H9 (cell line): ENCODE data around the gene RSU1. TPM values are rescaled to one million over a fixed set of nuclear protein-coding genes. Genes with fewer than 3 reads are reported as not detected.

Experiments
- DNase-seq: peaks from one replicate; pipeline ENCODE4 v3.0.0-alpha.2; 2017
- H2AFZ ChIP-seq: one replicate; pipeline ENCODE4 v1.6.1; 2013; ENCODE audit warnings: mild to moderate bottlenecking, low read length, control low read depth, moderate library complexity
- H2AK5ac ChIP-seq: 2 replicates; pipeline ENCODE4 v1.6.1; 2013; ENCODE audit warnings: low read length, control low read depth, mixed read lengths; ENCODE audit not compliant: insufficient read length
- H2BK120ac ChIP-seq: one replicate; pipeline ENCODE4 v1.6.1; 2013; ENCODE audit warnings: low read depth, mild to moderate bottlenecking, low read length, control low read depth, inconsistent platforms; ENCODE audit not compliant: poor library complexity, severe bottlenecking
- H2BK12ac ChIP-seq: 2 replicates; pipeline ENCODE4 v1.6.1; 2013; ENCODE audit warnings: low read length, control low read depth, mixed read lengths, low read depth; ENCODE audit not compliant: insufficient read length
- H2BK15ac ChIP-seq: 2 replicates; pipeline ENCODE4 v1.6.1; 2013; ENCODE audit warnings: low read depth, low read length, control low read depth
- H2BK20ac ChIP-seq: one replicate; pipeline ENCODE4 v1.6.1; 2013; ENCODE audit warnings: low read depth, mild to moderate bottlenecking, low read length, control low read depth, inconsistent platforms; ENCODE audit not compliant: poor library complexity, severe bottlenecking
- H2BK5ac ChIP-seq: 2 replicates; pipeline ENCODE4 v1.6.1; 2013; ENCODE audit warnings: low read length, control low read depth, mixed read lengths; ENCODE audit not compliant: insufficient read length
- H3K14ac ChIP-seq: 2 replicates; pipeline ENCODE4 v1.6.1; 2013; ENCODE audit warnings: low read length, control low read depth; ENCODE audit not compliant: insufficient read depth
- H3K18ac ChIP-seq: 2 replicates; pipeline ENCODE4 v1.6.1; 2013; ENCODE audit warnings: low read depth, mild to moderate bottlenecking, mixed read lengths, low read length, control low read depth; ENCODE audit not compliant: insufficient read length
- H3K23ac ChIP-seq: 2 replicates; pipeline ENCODE4 v1.6.1; 2013; ENCODE audit warnings: low read length, control low read depth, mixed read lengths, low read depth; ENCODE audit not compliant: insufficient read length
- H3K23me2 ChIP-seq: 2 replicates; pipeline ENCODE4 v1.6.1; 2013; ENCODE audit warnings: low read depth, mild to moderate bottlenecking, mixed read lengths, low read length, control low read depth; ENCODE audit not compliant: insufficient read length, poor library complexity, severe bottlenecking
- H3K27ac ChIP-seq: 2 replicates; pipeline ENCODE4 v1.5.1; 2013; ENCODE audit warnings: low read length, control low read depth, mixed read lengths, low read depth; ENCODE audit not compliant: insufficient read length
- H3K27me3 ChIP-seq: 2 replicates; pipeline ENCODE4 v1.6.1; 2013; ENCODE audit warnings: low read length, control low read depth, inconsistent platforms; ENCODE audit not compliant: insufficient read depth
- H3K4ac ChIP-seq: 2 replicates; pipeline ENCODE4 v1.6.1; 2013; ENCODE audit warnings: low read depth, mild to moderate bottlenecking, control low read depth, inconsistent platforms, low read length, moderate library complexity
- H3K4me1 ChIP-seq: 2 replicates; pipeline ENCODE4 v1.6.1; 2013; ENCODE audit warnings: low read length, control low read depth, inconsistent platforms; ENCODE audit not compliant: insufficient read depth
- H3K4me2 ChIP-seq: 2 replicates; pipeline ENCODE4 v1.6.1; 2013; ENCODE audit warnings: low read length, control low read depth, mixed read lengths; ENCODE audit not compliant: insufficient read length, insufficient read depth
- H3K56ac ChIP-seq: 2 replicates; pipeline ENCODE4 v1.6.1; 2013; ENCODE audit warnings: low read depth, mild to moderate bottlenecking, mixed read lengths, low read length, control low read depth; ENCODE audit not compliant: insufficient read length
- H3K79me1 ChIP-seq: 2 replicates; pipeline ENCODE4 v1.6.1; 2013; ENCODE audit warnings: low read depth, mild to moderate bottlenecking, moderate library complexity, low read length, control low read depth, inconsistent platforms; ENCODE audit not compliant: insufficient read depth, poor library complexity, severe bottlenecking
- H3K79me2 ChIP-seq: 2 replicates; pipeline ENCODE4 v1.6.1; 2013; ENCODE audit warnings: low read length, control low read depth, inconsistent platforms; ENCODE audit not compliant: insufficient read depth
- H3K9ac ChIP-seq: 2 replicates; pipeline ENCODE4 v1.6.1; 2013; ENCODE audit warnings: low read length, control low read depth, mixed read lengths; ENCODE audit not compliant: insufficient read length; ENCODE audit errors: extremely low read depth
- H3K9me3 ChIP-seq: one replicate; pipeline ENCODE4 v1.6.1; 2013; ENCODE audit warnings: low read depth, low read length, inconsistent platforms; ENCODE audit not compliant: control insufficient read depth
- H3T11ph ChIP-seq: one replicate; pipeline ENCODE4 v1.6.1; 2013; ENCODE audit warnings: mild to moderate bottlenecking, low read length, control low read depth, inconsistent platforms
- H4K20me1 ChIP-seq: one replicate; pipeline ENCODE4 v1.6.1; 2013; ENCODE audit not compliant: control insufficient read depth, insufficient read length, insufficient read depth
- H4K5ac ChIP-seq: 2 replicates; pipeline ENCODE4 v1.6.1; 2013; ENCODE audit warnings: low read depth, mild to moderate bottlenecking, mixed read lengths, low read length, control low read depth; ENCODE audit not compliant: insufficient read length
- H4K8ac ChIP-seq: replicated peaks from 2 replicates; pipeline ENCODE4 v1.6.1; 2013; ENCODE audit warnings: low read length, control low read depth, mixed read lengths, low read depth; ENCODE audit not compliant: insufficient read length
- H4K91ac ChIP-seq: 2 replicates; pipeline ENCODE4 v1.6.1; 2013; ENCODE audit warnings: low read depth, mild to moderate bottlenecking, moderate library complexity, mixed read lengths, low read length, control low read depth; ENCODE audit not compliant: insufficient read length
- H3K27ac Mint-ChIP-seq, 3 experiments: 2 replicates in 2 of 3; 3 replicates in 1 of 3; pipeline ENCODE4 v1.8.0; 2020 to 2021; ENCODE audit warnings: mixed read lengths in 3 of 3, mild to moderate bottlenecking in 1 of 3, moderate library complexity in 1 of 3
- H3K27me3 Mint-ChIP-seq: 2 replicates; pipeline ENCODE4 v1.8.0; 2021; ENCODE audit warnings: low read depth, mild to moderate bottlenecking, moderate library complexity, mixed read lengths
- H3K36me3 Mint-ChIP-seq, 3 experiments: 2 replicates in 2 of 3; 3 replicates in 1 of 3; pipeline ENCODE4 v1.8.0; 2020 to 2021; ENCODE audit warnings: low read depth in 3 of 3, mixed read lengths in 3 of 3; ENCODE audit not compliant: insufficient read depth in 1 of 3
- H3K4me1 Mint-ChIP-seq, 2 experiments: 2 replicates each; pipeline ENCODE4 v1.8.0; 2020; ENCODE audit warnings: mixed read lengths in 2 of 2
- H3K4me3 Mint-ChIP-seq, 2 experiments: 2 replicates in 1 of 2; 3 replicates in 1 of 2; pipeline ENCODE4 v1.8.0; 2020 to 2021; ENCODE audit warnings: mild to moderate bottlenecking in 2 of 2, mixed read lengths in 2 of 2, moderate library complexity in 1 of 2
- H3K9me3 Mint-ChIP-seq, 2 experiments: 2 replicates in 1 of 2; 3 replicates in 1 of 2; pipeline ENCODE4 v1.8.0; 2020; ENCODE audit warnings: mild to moderate bottlenecking in 2 of 2, mixed read lengths in 2 of 2, moderate library complexity in 1 of 2
- CTCF ChIP-seq: fragments of 200-600 bp; sonication (generic); conservative IDR thresholded peaks from 3 replicates; pipeline ENCODE4 v1.8.0; 2021; ENCODE audit warnings: antibody characterized with exemption, mild to moderate bottlenecking
- WGBS: extraction: QIAGEN DNeasy Blood & Tissue Kit; methylation state at CpG from one replicate; pipeline ENCODE4 v1.1.7; 2013; ENCODE audit warnings: missing lambda C conversion rate, low lambda C conversion rate, mixed read lengths; ENCODE audit not compliant: insufficient read length; ENCODE audit errors: extremely low coverage; 5-methylcytosine and 5-hydroxymethylcytosine counted together
- total RNA-seq: library from RNA; stranded (reverse); gene quantifications from 2 replicates; pipeline ENCODE4 v1.2.1, GENCODE V29; 2021

The RSU1 gene
- total RNA-seq, 1 experiment from 2014 or later: 59.4 TPM

DNA sequence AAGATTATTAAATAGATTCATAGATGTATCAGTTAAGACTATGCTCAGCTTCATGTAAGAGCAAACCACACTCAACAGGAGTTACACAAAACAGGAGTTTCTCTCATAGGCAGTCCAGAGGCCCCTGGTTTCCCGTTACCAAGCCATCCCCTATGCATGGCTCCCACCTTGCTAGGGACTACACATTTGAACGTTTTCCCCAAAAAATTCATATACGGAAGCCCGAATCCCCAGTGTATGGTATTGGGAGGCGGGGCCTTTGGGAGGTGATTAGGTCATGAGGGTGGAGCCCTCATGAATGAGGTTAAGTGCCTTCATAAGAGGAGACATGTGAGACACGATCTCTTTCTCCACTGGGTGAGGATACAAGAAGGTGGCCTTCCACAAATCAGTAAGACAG lies 29.1 kb downstream of the RSU1 start:
- Histone ChIP-seq H2BK15ac (no peak overlapping the region), H3K4me1 (no peaks in the 10 kb centered on the region), H3K79me1 (no peaks in the 10 kb centered on the region), H3K14ac (no peak overlapping the region), H2BK12ac (no peak overlapping the region), H3K9me3 (no peaks in the 10 kb centered on the region), H2AFZ (no peak overlapping the region), H3K9ac (no peak overlapping the region), H3K23me2 (no peaks in the 10 kb centered on the region), H2AK5ac (no peak overlapping the region), H2BK20ac (no peak overlapping the region), H3K23ac (no peak overlapping the region), H3K27ac (no peak overlapping the region), H4K5ac (no peak overlapping the region), H3T11ph (no peak overlapping the region), H4K20me1 (no peaks in the 10 kb centered on the region), H3K4me2 (no peak overlapping the region), H3K4ac (no peak overlapping the region), H2BK120ac (no peak overlapping the region), H4K8ac (no peak overlapping the region), H3K79me2 (0 out of 2 replicates have a peak, but pooled peaks cover 2% of the 10 kb centered on the region), H4K91ac (no peak overlapping the region), H3K18ac (no peak overlapping the region), H3K56ac (no peak overlapping the region), H3K27me3 (no peaks in the 10 kb centered on the region), H2BK5ac (no peak overlapping the region)
- no peak for TF ChIP-seq CTCF
- Mint-ChIP-seq H3K36me3 (peaks cover under 1 to 8% (median 4%) of the 10 kb centered on the region in 3 experiments; a peak in 3 of 7 replicates), H3K27me3 (no peaks in the 10 kb centered on the region), H3K27ac (no peak overlapping the region; a peak in 1 of 7 replicates), H3K9me3 (no peaks in the 10 kb centered on the region), H3K4me1 (no peaks in the 10 kb centered on the region), H3K4me3 (no peak overlapping the region)
- no CpG with 5 or more reads among the region's 6 CpGs for WGBS
- no peak for DNase-seq
